Astrocyte of the spinal cord (primary cell): ENCODE data around the gene OSBPL10.

Experiments used
- DNase-seq: peaks from one replicate; pipeline ENCODE4 v3.0.0; 2011; ENCODE audit warnings: low read depth, low spot score
- H3K4me3 ChIP-seq: 2 replicates; pipeline ENCODE4 v1.5.1; 2011; ENCODE audit warnings: low read depth, mild to moderate bottlenecking, low read length, moderate library complexity
- CTCF ChIP-seq: IDR thresholded peaks from 2 replicates; pipeline ENCODE4 v1.5.1; 2012; ENCODE audit warnings: low read depth, mild to moderate bottlenecking, low read length, inconsistent platforms
- in situ Hi-C: cut with HindIII; loops from 2 replicates; pipeline ENCODE4 v1.10.0; 2017; ENCODE audit warnings: low sequenced_read_pairs

OSBPL10 gene

DNA sequence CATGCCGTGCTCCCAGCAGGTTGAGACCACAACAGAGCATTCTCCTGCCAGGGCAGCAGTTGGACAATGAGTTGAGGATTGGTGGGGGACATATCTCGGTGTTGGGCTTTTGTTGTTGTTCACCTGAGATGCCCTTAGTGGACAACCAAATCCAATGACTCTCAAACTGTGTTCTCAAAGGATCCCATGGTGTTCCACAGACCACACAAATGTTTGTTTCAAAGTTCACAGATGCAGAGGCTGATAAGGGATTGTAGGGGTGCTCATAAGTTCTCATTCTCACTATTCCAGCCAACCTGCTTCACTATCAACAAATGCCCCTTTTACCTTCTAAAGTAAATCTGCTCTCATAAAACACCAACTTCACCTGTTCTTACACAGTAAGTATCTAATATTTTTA is 159.9 kb downstream of the OSBPL10 start:
- no peak overlapping the region for H3K4me3 ChIP-seq
- TF ChIP-seq CTCF: no peak
- in situ Hi-C loops: no loop called here

DNA sequence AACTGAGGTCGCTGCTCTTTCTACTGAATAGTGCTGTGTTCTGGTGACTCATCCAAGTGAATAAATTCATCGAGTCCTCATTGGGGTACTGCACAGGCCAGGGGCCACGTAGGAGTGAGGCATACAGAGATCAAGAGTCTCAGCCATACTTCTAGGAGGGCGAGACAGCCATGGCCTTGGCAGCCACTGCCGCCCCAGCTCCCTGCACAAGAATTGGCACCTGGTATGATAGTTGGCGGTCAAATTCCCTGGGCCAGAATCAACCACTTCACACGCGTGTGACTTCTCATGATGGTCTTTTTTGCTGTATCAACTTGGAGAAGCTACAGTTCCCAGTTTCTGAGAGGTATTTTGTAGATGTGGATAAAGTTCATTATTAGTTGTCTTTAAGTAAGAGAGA is 161.6 kb downstream of the OSBPL10 start:
- in situ Hi-C loops: no loop called here
- no peak for DNase-seq
- H3K4me3 ChIP-seq: no peak overlapping the region
- TF ChIP-seq CTCF: no peak

More for the DNA sequence above, 159.9 kb downstream of the OSBPL10 start:
- DNase-seq: no peak

DNA sequence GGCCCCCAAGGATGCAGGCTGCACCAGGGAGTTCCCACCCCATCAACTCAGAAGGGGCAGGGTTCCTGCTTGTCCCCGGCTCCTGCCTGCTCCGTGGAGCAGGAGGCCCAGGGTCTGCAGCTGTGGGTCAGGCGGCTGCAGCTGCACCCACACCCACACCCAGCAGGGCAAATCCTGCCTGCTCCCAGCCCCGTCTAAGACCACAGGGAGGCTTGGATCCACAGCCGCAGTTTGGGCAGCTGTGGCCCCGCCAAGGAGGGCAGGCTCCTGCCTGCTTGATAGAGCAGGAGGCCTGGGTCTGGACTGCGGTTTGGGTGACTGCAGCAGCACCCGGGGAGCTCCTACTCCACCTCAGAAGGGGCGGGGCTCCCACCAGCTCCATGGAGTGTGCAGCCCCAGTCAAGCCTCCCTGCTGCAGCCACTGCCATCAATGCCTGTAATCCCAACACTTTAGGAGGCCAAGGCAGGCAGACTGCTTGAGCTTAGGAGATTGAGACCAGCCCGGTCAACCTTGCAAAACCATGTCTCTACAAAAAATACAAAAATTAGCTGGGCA is 163.6 kb downstream of the OSBPL10 start:
- in situ Hi-C loops: no loop called here
- no peak for DNase-seq
- no peak for TF ChIP-seq CTCF
- no peak overlapping the region for H3K4me3 ChIP-seq

GRCh38 chr3:31815631-31816440 is 165.2 kb downstream of the OSBPL10 start:
- in situ Hi-C loops: no loop called here
- no peak overlapping the region for H3K4me3 ChIP-seq
- DNase-seq: no peak
- TF ChIP-seq CTCF: no peak

- in situ Hi-C loops: no loop called here
- no peak overlapping the region for H3K4me3 ChIP-seq
- no peak for TF ChIP-seq CTCF
- DNase-seq: no peak
These were observed 166.1 kb downstream of the OSBPL10 start for GRCh38 chr3:31815006-31815405.

DNA sequence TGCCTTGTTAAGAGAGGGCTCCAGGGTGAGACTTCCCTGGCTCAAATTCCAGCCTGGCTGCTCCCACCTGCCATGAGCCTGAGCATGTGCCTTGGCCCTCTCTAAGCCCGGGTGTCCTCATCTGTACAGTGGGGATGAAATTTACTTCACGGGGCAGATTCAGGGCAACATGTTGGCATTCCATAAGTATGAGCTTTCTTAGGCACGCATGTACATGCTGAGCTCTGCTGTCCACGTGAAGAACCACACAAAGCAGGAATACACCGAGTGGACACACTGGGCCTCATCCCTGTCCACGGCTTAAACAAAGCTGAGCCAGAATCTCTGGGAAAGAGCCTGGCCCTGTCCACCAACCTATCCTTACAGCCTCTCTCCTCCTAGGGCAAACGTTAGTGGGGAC is 167.4 kb downstream of the OSBPL10 start:
- H3K4me3 ChIP-seq: no peak overlapping the region
- in situ Hi-C loops: no loop called here
- DNase-seq: no peak
- TF ChIP-seq CTCF: no peak
